ENCODE data around the gene RERE. TPM values are rescaled to one million over a fixed set of nuclear protein-coding genes. Genes with fewer than 3 reads are reported as not detected.

The RERE gene
- total RNA-seq, 1 experiment from 2014 or later: 47.4 TPM

DNA sequence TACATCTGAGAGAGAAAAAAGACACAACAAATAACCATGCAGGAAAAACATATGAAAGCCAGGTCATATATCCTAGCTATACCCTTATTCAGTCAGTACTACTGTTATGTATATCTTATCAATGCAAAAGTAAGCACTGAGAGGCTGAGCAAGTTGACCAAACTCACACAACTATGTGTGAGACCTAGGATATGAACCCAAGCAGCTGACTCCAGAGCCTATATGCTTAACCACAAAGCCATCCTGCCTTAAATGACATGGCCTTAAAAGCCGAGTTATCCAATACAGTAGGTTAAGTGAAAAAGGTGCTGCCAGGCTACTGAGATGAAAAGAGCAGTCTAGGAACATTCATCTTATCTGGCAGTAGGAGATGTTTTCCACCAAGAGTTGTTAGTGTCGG lies 151.6 kb downstream of the RERE start:
- H3K4me1 ChIP-seq: peaks cover 45% of the 10 kb centered on the region
- H3K4me3 ChIP-seq: no peak overlapping the region
- H3K27me3 ChIP-seq: no peaks in the 10 kb centered on the region
- no peaks in the 10 kb centered on the region for H3K36me3 ChIP-seq
- no peaks in the 10 kb centered on the region for H3K9me3 ChIP-seq (replicated peaks)
- no peak for DNase-seq
- H3K27ac ChIP-seq: no peak overlapping the region

DNA sequence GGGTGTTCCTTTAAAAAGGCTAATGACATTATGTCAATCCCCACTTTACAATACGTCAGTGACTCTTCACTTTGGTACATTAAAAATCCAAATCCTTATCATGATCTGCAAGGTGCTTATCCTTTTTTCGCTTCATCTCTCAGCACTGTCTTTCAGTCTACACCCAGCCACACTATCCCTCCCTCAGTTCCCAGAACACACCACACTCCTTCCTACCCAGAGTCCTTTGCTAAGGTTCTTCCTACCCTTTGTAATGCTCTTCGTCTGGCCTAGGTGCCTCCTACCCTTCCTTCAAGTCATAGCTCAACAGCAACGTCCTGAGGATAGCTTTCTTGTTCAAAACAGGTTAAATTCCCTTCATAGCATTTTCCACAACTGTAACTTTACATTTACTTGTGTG lies 152.6 kb downstream of the RERE start:
- Histone ChIP-seq H3K4me3 (no peak overlapping the region), H3K9me3 (replicated peaks) (no peaks in the 10 kb centered on the region), H3K4me1 (peaks cover 46% of the 10 kb centered on the region), H3K27me3 (no peaks in the 10 kb centered on the region), H3K36me3 (no peaks in the 10 kb centered on the region), H3K27ac (no peak overlapping the region)
- no peak for DNase-seq

DNA sequence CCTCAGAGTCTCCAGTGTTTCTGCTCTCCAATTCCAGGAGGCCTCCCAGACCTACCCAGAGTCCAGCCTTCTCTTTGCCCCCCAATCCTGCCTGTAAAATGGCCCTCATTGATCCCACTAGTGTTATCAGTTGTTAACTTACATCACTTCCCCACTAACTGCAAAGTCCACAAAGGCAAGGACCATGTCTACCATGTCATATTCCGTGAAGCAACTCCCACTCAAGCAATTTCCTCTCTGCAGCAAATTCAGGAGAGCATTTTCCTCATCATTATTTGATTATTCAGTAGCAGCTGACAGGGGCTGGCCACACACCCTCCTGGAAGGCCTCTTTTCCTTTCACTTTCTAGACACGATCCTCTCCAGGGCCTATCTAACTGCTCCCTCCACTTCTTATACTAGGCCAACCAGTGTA lies 153.5 kb downstream of the RERE start:
- H3K4me3 ChIP-seq: no peak overlapping the region
- no peak overlapping the region for H3K27ac ChIP-seq
- H3K4me1 ChIP-seq: peaks cover 46% of the 10 kb centered on the region
- H3K9me3 ChIP-seq (replicated peaks): no peaks in the 10 kb centered on the region
- no peak for DNase-seq
- H3K27me3 ChIP-seq: no peaks in the 10 kb centered on the region
- no peaks in the 10 kb centered on the region for H3K36me3 ChIP-seq

DNA sequence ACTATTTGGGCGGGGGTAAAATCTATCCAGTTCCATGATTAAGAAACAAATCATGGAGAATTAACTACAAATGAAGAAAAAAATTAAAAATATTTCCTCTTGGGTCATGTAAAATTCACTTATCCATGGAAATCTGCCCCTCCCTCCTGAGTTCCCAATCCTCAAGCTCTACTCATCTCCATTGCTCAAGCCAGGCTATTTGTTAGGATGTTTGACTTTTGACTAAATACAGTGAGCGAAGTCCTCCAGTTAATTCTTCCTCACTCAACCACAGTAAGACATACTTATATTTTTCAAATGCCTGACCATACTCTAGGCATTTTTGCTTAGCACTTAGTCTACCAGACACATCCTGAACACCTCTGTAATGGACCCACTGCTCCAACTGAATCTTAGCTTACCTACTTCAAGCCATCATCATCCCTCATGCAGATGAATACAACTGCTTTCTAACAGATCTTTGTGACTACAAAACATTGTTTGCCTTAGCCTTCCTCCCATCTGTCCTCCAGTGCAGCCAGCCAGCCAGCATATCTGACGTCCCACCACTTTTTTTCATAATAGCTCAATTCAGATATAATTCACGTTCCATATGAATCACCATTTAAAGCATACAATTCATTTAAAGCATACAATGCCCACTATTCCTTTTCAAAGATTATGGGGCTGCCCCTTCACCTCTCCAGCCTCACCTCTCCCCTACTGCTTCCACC lies 154.2 kb downstream of the RERE start:
- Histone ChIP-seq H3K27ac (no peak overlapping the region), H3K4me3 (no peak overlapping the region), H3K9me3 (replicated peaks) (no peaks in the 10 kb centered on the region), H3K27me3 (no peaks in the 10 kb centered on the region), H3K4me1 (peaks cover 42% of the 10 kb centered on the region), H3K36me3 (no peaks in the 10 kb centered on the region)
- DNase-seq: no peak

DNA sequence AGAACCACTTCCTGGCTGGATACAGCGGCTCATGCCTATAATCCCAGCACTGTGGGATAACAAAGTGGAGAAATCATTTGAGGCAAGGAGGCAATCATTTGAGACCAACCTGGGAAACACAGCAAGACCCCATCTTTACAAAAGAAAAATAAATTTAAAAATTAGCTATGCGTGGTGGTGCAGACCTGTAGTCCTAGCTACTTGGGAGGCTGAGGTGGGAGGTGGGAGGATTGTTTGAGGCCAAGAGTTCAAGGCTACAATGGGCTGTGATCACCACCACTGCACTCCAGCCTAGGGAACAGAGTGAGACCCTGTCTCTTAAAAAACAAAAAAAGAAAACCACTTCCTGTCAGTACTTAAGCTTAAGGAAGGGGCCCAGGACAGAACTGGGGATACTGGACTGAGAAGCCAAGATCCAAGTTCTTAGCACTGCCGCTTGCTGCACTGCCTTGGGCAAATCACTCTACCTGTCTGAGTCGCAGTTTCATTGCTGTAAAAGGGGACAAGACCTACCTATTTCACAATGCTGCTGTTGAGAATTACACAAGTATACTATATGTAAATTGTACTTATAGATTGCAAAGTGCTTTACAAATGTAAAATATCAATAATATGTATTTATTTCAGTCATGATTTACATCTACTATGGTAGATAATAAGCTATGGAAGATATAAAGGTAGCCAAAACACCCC lies 154.9 kb downstream of the RERE start:
- no peak overlapping the region for H3K4me3 ChIP-seq
- no peaks in the 10 kb centered on the region for H3K36me3 ChIP-seq
- H3K27me3 ChIP-seq: no peaks in the 10 kb centered on the region
- peaks cover 35% of the 10 kb centered on the region for H3K4me1 ChIP-seq
- no peaks in the 10 kb centered on the region for H3K9me3 ChIP-seq (replicated peaks)
- no peak for DNase-seq
- H3K27ac ChIP-seq: no peak overlapping the region

DNA sequence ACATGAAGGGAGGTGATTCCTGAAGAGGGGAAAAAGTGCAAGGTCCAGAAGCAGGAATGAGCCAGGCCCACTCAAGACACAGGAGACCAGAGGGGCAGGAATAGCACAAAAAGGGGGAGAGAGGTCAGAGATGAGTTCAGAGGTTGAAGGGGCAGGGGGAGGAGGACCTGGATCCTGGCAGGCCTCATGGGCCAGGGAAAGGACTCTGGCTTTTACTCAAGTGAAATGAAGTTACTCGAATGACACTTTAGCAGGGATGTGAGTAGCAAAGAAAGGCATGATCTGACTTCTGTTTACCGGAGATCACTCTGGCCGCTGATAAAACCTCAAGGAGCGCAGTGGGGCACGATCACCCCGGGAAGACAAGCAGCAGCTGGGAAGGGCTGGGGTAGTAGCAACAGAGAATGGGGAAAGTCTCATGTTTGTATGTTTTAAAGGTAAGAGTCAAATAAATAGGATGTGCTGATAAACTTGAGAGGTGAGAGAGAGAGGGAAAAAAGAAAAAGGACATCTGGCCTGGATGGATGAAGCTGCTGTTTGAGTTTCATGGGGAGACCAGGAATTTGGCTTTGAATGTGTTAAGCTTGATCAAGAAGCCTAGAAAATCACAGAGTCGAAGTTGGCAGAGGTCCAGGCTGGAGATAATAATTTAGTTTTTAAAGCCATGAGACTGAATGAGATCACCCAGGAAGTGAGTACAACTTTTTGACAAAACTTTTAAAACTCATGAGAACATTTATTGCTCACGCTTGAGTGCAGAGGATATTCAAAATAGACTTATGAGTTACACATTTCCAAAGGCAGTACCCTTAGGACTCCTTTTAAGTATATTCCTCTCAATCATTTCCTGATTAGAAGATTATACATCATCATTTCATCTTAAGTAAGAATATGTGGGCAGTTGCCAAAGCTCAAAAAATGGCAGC lies 156.0 kb downstream of the RERE start:
- peaks cover 35% of the 10 kb centered on the region for H3K4me1 ChIP-seq
- peak; percentile 54 to 75 for DNase-seq
- no peaks in the 10 kb centered on the region for H3K9me3 ChIP-seq (replicated peaks)
- H3K27ac ChIP-seq: peak overlapping the region; percentile 21
- no peaks in the 10 kb centered on the region for H3K27me3 ChIP-seq
- no peaks in the 10 kb centered on the region for H3K36me3 ChIP-seq
- no peak overlapping the region for H3K4me3 ChIP-seq

DNA sequence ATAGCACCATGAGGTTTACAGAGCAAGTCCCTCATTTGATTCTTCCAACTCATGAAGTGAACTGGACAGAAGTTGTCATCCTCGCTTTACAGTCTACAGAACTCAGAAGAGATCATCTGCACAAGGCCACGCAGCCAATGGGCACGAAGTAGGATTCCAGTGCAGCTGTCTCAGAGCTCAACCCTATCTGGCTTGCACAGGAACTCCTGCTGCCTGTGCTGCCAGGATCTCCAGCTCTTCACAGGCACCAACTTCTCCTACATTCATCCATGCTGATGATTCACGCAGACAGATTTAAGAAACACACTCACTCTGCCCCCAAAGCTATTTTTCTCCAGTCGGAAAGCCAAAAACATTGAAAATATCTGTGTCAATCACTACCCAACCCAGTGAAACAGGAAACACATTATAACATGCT lies 157.0 kb downstream of the RERE start:
- Histone ChIP-seq H3K9me3 (replicated peaks) (no peaks in the 10 kb centered on the region), H3K36me3 (no peaks in the 10 kb centered on the region), H3K27ac (peak overlapping the region; percentile 21), H3K4me3 (no peak overlapping the region), H3K27me3 (no peaks in the 10 kb centered on the region), H3K4me1 (peaks cover 27% of the 10 kb centered on the region)
- DNase-seq: peak; percentile 82 to 92

DNA sequence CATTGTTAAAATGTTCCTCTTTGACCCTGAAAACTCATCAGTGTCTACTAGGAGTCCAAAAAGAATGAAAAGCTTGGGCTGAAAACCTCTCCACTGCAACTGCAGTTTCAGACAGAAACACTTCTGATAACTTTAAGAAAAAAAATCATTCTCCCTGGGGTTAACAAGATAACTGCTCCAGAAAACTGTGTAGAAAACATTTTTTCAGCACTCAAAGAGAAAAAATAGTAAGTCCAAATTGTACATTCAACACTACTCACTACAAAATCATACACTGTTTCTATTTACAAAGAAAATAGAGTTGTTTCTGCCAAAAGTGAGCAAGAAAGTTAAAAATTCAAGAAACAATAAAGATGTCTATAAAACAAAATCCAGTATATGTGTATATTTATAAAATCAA lies 157.8 kb downstream of the RERE start:
- Histone ChIP-seq H3K36me3 (no peaks in the 10 kb centered on the region), H3K27ac (no peak overlapping the region), H3K4me3 (no peak overlapping the region), H3K4me1 (peaks cover 27% of the 10 kb centered on the region), H3K27me3 (no peaks in the 10 kb centered on the region), H3K9me3 (replicated peaks) (no peaks in the 10 kb centered on the region)
- no peak for DNase-seq

DNA sequence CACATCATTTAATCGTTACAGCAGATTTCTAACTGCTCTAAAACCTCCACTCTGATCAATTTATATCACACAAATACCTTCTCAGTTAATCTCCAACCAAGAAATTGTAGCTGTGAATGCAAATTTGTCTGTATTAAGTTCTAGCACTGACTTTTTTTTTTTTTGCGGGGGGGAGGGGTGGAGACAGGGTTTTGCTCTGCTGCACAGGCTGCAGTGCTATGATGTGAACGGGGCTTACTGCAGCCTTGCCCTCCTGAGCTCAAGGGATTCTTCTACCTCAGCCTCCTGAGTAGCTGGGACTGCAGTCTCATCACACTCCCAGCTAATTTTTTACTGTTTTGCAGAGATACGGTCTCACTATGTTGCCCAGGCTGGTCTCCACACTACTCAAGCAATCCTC lies 163.6 kb downstream of the RERE start:
- no peaks in the 10 kb centered on the region for H3K27me3 ChIP-seq
- H3K9me3 ChIP-seq (replicated peaks): no peaks in the 10 kb centered on the region
- H3K4me3 ChIP-seq: no peak overlapping the region
- H3K36me3 ChIP-seq: no peaks in the 10 kb centered on the region
- no peak overlapping the region for H3K27ac ChIP-seq
- peaks cover 15% of the 10 kb centered on the region for H3K4me1 ChIP-seq
- no peak for DNase-seq

DNA sequence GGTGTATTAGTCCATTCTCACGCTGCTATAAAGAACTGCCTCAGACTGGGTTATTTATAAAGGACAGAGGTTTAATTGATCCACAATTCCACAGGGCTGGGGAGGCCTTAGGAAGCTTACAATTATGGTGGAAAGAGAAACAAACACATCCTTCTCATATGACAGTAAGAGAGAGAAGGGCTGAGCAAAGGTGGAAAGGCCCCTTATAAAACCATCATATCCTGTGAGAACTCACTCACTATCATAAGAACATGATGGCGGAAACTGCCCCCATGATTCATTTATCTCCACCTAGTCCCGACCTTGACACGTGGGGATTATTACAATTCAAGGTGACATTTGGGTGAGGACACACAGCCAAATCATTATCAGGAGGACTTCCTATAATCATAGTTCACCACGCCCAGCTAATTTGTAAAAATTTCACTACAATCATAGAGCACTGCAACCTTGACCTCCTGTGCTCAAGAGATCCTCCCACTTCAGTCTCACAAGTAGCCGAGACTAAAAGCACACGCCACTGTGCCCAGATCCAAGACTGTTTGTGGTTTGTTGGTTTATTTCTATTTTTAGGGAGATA lies 164.9 kb downstream of the RERE start:
- Histone ChIP-seq H3K27me3 (no peaks in the 10 kb centered on the region), H3K4me1 (peaks cover 15% of the 10 kb centered on the region), H3K9me3 (replicated peaks) (no peaks in the 10 kb centered on the region), H3K4me3 (no peak overlapping the region), H3K36me3 (no peaks in the 10 kb centered on the region), H3K27ac (no peak overlapping the region)
- no peak for DNase-seq

DNA sequence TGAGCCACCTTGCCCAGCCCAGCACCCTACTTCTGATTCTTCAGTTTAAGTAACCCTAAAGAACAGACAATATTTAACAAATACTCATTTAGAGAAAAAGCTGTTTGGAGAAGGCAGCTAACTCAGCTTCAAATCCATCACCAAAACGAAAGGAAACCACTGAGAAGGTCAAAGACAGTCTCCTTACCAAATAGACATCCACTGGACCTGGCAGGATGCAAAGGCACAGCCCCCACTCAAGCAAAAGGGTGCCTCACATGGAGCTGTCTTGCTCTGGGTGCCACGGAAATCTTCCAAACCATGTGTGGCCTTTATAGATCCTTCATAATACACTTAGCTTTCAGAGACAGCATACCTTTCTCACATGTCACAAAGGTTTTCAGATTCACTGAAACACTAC lies 165.5 kb downstream of the RERE start:
- no peak overlapping the region for H3K4me3 ChIP-seq
- no peaks in the 10 kb centered on the region for H3K36me3 ChIP-seq
- H3K4me1 ChIP-seq: peaks cover 15% of the 10 kb centered on the region
- no peak overlapping the region for H3K27ac ChIP-seq
- DNase-seq: no peak
- H3K9me3 ChIP-seq (replicated peaks): no peaks in the 10 kb centered on the region
- no peaks in the 10 kb centered on the region for H3K27me3 ChIP-seq

DNA sequence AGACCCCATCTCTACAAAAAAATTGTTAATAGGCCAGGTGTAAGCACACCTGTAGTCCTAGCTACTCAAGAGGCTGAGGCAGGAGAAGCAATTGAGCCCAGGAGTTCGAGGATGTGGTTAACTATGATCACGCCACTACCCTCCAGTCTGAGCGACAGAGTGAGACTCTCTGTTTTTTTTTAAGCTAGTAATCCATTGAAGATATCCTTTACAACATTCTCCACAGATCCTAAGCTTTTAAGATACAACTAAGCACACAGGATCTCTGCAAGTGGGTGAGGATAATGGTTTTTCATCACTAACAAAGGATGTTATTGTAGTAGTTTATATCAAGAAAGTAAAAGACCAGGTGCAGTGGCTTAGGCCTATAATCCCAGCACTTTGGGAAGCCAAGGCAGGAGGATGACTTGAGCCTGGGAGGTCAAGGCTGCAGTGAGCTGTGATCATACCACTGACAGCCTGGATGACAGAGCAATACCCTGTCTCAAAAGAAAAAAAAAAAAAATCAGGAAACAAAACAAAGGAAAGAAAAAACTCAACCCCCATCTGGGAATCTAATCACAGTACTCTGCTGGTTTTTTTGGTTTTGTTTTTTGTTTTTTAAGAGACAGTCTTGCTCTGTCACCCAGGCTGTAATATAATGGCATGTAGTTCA lies 166.1 kb downstream of the RERE start:
- H3K4me1 ChIP-seq: peaks cover 15% of the 10 kb centered on the region

DNA sequence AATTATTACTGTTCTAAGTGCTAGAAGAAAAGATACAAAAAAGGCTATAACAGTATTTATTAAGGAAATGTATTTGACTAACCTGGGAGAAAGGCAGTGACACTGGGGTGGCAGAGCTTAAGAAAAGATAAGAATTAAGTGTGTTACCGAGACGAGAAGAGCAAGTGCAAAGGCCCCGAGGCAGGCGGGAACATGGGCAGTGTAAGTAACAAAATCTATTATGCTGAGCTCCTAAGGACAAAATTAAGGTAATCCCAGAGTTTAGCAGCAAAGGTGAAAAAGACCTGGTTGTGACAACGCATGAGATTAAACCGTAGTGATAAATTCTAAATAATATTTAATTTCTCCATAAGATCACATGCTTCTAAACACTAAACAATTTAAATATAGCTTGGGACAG lies 167.6 kb downstream of the RERE start:
- DNase-seq: no peak
- H3K27me3 ChIP-seq: no peaks in the 10 kb centered on the region
- peaks cover 15% of the 10 kb centered on the region for H3K4me1 ChIP-seq
- no peaks in the 10 kb centered on the region for H3K9me3 ChIP-seq (replicated peaks)
- H3K36me3 ChIP-seq: no peaks in the 10 kb centered on the region
- no peak overlapping the region for H3K4me3 ChIP-seq
- H3K27ac ChIP-seq: no peak overlapping the region

More for the DNA sequence above, 166.1 kb downstream of the RERE start:
- Histone ChIP-seq H3K4me3 (no peak overlapping the region), H3K9me3 (replicated peaks) (no peaks in the 10 kb centered on the region), H3K36me3 (no peaks in the 10 kb centered on the region), H3K27ac (no peak overlapping the region), H3K27me3 (no peaks in the 10 kb centered on the region)
- peak; percentile 86 to 92 for DNase-seq

DNA sequence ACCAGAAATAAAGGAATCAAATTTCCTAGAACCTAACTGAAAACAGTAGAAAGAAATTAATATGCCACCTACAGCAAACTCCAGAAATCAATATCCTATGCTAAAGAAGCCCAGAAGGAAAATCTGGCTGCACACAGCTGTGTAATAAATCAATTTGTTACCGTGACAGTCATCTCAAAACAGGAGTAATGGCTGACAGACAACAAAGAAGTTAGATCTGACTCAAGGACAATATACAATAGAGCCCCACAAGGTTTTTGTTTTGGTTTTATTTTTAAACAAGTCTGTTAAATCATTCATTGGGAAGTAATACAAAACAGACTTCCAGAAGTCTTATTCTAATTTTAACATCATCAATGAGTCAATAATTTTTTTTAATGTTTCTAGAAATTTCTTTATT lies 168.4 kb downstream of the RERE start:
- Histone ChIP-seq H3K4me3 (no peak overlapping the region), H3K27ac (no peak overlapping the region), H3K4me1 (peaks cover 15% of the 10 kb centered on the region), H3K36me3 (no peaks in the 10 kb centered on the region), H3K27me3 (no peaks in the 10 kb centered on the region), H3K9me3 (replicated peaks) (no peaks in the 10 kb centered on the region)
- no peak for DNase-seq

Measured in SJCRH30 (cell line).